AG09309 (cell line): ENCODE measurements around the gene GALE.
"Not testable (repeated sequence)": the region's sequence is repeated elsewhere in the genome, so short reads cannot be mapped to it uniquely, and the experiment has no call there.

Experiments used
- DNase-seq: peaks from one replicate; pipeline ENCODE4 v3.0.0-alpha.2; 2010; ENCODE audit warnings: low read depth
- H3K4me3 ChIP-seq: 2 replicates; pipeline ENCODE4 v1.5.1; 2011; ENCODE audit warnings: mild to moderate bottlenecking, low read depth, low read length, moderate library complexity; ENCODE audit not compliant: control insufficient read depth
- CTCF ChIP-seq: IDR thresholded peaks from 2 replicates; pipeline ENCODE4 v1.5.1; 2011; ENCODE audit warnings: mild to moderate bottlenecking, low read depth, low read length, inconsistent platforms; ENCODE audit not compliant: insufficient read depth, control insufficient read depth; ENCODE audit errors: missing control alignments

Gene GALE

DNA sequence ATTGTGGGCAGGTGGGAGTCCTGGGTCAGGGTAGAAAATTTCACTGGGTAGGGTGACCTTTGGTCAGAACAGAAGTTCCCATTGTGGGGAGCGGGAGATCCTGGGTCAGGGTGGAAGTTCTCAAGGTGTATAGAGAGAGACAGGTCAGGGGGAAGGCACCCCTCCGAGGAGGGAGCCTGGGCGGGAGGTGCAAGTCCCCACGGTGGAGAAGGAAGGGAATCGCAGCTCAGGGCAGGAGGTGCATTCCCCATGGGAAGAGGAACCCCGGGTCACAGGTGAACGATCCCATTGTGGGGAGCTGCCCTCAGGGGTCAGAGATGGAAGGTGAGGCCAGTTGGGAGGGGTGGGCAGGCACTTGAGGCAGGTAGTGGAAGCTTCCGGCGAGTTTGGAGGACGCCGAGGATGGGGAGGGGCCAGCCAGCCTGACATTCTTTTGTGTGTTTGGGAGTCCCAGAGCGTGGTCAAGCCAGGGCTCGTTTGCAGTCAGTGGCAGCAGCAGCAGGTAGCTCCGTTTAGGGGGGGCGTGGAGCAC lies 9.0 kb downstream of the GALE start:
- TF ChIP-seq CTCF: no peak
- H3K4me3 ChIP-seq: peak overlapping the region; percentile 84

DNA sequence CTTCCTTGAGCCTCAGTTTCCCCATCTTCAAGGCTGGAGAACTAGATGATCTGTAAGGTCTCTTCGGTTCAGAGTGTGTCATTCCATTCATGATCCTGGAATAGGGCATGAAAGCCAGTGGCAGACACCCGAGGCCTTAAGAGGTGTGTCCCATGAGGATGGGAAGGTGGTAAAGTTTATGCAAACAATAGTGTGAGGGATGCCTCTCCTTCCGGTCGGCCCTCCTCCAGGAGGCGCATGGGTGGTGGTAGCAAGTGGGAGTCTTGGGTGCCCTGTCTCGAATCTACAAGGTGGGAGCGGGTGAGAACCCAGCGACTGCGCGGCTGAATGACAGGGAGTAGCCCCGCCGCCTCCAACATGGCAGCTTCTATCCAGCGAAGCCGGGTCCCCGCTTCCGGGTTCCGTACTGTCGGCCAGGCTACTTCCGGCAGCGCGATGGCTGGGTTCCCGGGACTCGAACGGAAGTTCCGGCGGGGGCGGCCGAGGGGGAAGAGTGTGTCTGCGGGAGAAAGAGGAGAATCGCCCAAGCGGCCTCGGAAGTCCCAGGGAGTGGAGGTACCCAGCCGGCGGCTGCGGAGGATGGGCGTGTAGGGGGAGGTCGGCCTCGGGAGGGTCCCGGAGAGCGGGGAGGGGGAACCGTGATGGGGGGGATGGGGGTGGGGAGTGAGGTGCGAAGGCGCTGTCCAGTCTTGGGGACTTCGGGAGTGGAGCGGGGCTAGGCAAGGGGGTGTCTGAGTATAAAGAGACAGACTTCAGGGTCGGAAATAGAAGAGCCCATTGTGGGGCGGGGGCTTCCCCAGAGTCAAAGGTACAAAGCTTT lies 9.6 kb downstream of the GALE start, which contains the start of gene LYPLA2:
Gene LYPLA2, plus strand, starts transcription at position 450 of the 820 bp plus-strand sequence. CDS start 1,538 bp downstream, outside the sequence.
- H3K4me3 ChIP-seq: peak within 1 kb of the TSS; percentile 84
- no peak for DNase-seq
- TF ChIP-seq CTCF: no peak

More for the DNA sequence above, 9.0 kb downstream of the GALE start:
- no peak for DNase-seq

GRCh38 chr1:23788695-23789094 lies 11.9 kb downstream of the GALE start:
- TF ChIP-seq CTCF: no peak
- no peak for DNase-seq
- H3K4me3 ChIP-seq: no peak overlapping the region

DNA sequence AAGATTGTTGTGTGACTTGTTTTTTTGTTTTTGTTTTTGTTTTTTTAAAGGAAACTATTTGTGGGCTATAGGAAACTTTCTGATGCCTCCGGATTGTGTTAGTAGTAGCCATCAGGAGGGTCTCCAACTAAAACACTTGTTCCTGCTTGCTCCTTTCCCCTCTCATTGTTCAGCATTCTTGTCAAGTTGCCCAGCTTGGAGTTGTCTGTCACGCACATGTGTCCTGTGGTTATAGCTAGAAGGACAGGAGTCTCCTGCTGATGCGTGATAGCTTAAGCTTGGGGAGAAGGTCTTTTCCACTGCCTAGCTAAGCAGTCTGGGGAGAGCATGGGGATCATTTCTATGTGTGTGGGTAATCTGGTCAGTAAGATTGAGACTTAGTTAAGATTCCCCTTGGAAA lies 12.9 kb downstream of the GALE start:
- TF ChIP-seq CTCF: no peak
- no peak overlapping the region for H3K4me3 ChIP-seq
- DNase-seq: no peak

DNA sequence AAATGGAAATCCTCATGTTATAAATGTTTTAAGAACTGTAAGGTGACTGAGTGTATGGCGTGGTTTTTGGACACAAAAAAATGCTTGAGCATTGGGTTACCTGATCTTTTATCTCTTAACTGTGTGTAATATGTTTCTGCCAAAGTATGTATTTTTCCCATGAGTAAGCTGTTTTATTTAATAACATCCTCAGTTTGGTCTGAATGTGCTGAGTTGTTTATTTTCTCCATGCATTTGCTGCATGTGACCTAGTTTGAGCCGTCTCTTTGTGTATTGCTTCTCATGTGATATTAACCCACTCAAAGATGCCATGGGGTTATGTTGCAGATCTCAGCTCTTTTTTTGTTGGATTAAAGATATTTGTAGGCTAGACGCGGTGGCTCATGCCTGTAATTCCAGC lies 15.7 kb downstream of the GALE start:
- H3K4me3 ChIP-seq: no peak overlapping the region
- no peak for DNase-seq
- no peak for TF ChIP-seq CTCF

DNA sequence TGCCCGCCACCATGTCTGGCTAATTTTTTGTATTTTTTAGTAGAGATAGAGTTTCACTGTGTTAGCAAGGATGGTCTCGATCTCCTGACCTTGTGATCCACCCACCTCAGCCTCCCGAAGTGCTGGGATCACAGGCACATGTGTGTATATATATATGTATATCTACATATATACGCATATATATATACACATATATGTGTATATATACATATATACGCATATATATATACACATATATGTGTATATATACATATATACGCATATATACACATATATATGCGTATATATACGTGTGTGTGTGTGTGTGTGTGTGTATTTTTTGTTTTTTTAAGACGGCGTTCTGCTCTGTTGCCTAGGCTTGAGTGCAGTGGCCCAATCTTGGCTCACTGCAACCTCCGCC lies 17.4 kb downstream of the GALE start:
- DNase-seq: not testable (repeated sequence)

DNA sequence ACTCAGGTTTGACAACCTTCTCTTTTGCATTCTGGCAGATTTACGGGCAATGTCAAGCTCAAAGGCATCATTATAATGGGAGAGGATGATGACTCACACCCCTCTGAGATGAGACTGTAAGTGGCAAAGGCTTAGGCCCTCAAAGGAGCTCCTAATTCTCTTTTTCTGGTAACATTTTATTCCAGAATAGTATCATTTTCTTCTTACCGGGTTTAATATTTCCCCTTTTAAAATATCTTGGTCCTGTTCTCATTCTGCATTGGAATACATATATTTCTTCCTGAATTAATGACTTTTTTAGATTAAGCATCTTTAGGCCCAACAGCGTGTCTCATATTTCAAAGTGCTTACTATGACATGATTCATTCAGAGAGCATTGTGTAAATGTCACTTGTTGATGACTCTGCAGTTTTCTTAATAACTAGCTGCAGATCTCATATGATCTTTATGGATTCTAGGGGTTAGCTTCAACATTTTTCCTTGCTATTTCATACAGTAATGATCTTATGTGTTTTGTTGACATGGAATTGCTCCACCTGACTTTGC lies 20.7 kb downstream of the GALE start:
- no peak for TF ChIP-seq CTCF
- H3K4me3 ChIP-seq: no peak overlapping the region
- no peak for DNase-seq

More for the DNA sequence above, 17.4 kb downstream of the GALE start:
- not testable (repeated sequence) for H3K4me3 ChIP-seq
